ENCODE data around the gene CEACAM18. TPM values are rescaled to one million over a fixed set of nuclear protein-coding genes. Genes with fewer than 3 reads are reported as not detected.

The CEACAM18 gene
- total RNA-seq, 4 donors from 2014 or later = 2.4 to 4.4 (median 2.5) TPM

- no peak for TF ChIP-seq POLR2A (IDR thresholded peaks at IDR 0.05)
- TF ChIP-seq CTCF (IDR thresholded peaks at IDR 0.05) = no peak
- H3K4me3 ChIP-seq = no peak overlapping the region
- no peaks in the 10 kb centered on the region for H3K27me3 ChIP-seq
- H3K36me3 ChIP-seq = no peaks in the 10 kb centered on the region
- H3K27ac ChIP-seq = no peak overlapping the region
- no peaks in the 10 kb centered on the region for H3K4me1 ChIP-seq
- no peaks in the 10 kb centered on the region for H3K9me3 ChIP-seq
- no peak for DNase-seq
Observed at GRCh38 chr19:51520728-51521127, 42.4 kb downstream of the CEACAM18 start.

- no peaks in the 10 kb centered on the region for H3K36me3 ChIP-seq
Observed at GRCh38 chr19:51521357-51521756, 43.0 kb downstream of the CEACAM18 start.

GRCh38 chr19:51521781-51522180 lies 43.4 kb downstream of the CEACAM18 start:
- no peaks in the 10 kb centered on the region for H3K9me3 ChIP-seq
- no peaks in the 10 kb centered on the region for H3K36me3 ChIP-seq
- H3K27ac ChIP-seq = no peak overlapping the region
- TF ChIP-seq CTCF (IDR thresholded peaks at IDR 0.05) = no peak
- no peak for TF ChIP-seq POLR2A (IDR thresholded peaks at IDR 0.05)
- no peak overlapping the region for H3K4me3 ChIP-seq
- no peaks in the 10 kb centered on the region for H3K4me1 ChIP-seq
- DNase-seq = no peak
- H3K27me3 ChIP-seq = no peaks in the 10 kb centered on the region

More at GRCh38 chr19:51521357-51521756, 43.0 kb downstream of the CEACAM18 start:
- Histone ChIP-seq H3K27me3 (no peaks in the 10 kb centered on the region), H3K9me3 (no peaks in the 10 kb centered on the region), H3K4me1 (no peaks in the 10 kb centered on the region), H3K4me3 (no peak overlapping the region), H3K27ac (no peak overlapping the region)
- TF ChIP-seq CTCF (IDR thresholded peaks at IDR 0.05) = no peak
- no peak for TF ChIP-seq POLR2A (IDR thresholded peaks at IDR 0.05)
- DNase-seq = no peak

GRCh38 chr19:51524666-51525264 lies 46.4 kb downstream of the CEACAM18 start:
- TF ChIP-seq POLR2A (IDR thresholded peaks at IDR 0.05) (no peak), CTCF (IDR thresholded peaks at IDR 0.05) (no peak)
- peaks cover 0 to 5% (median 0%) of the 10 kb centered on the region in 4 donors for H3K4me1 ChIP-seq
- H3K36me3 ChIP-seq = no peaks in the 10 kb centered on the region
- H3K27me3 ChIP-seq = no peaks in the 10 kb centered on the region
- no peak for DNase-seq
- H3K9me3 ChIP-seq = no peaks in the 10 kb centered on the region
- H3K27ac ChIP-seq = no peak overlapping the region
- no peak overlapping the region for H3K4me3 ChIP-seq

- no peak overlapping the region for H3K27ac ChIP-seq
- no peaks in the 10 kb centered on the region for H3K27me3 ChIP-seq
- no peaks in the 10 kb centered on the region for H3K36me3 ChIP-seq
- no peak for TF ChIP-seq POLR2A (IDR thresholded peaks at IDR 0.05)
- TF ChIP-seq CTCF (IDR thresholded peaks at IDR 0.05) = no peak
- H3K4me1 ChIP-seq = peaks cover 0 to 5% (median 0%) of the 10 kb centered on the region in 4 donors
- DNase-seq = no peak
- H3K4me3 ChIP-seq = no peak overlapping the region
- H3K9me3 ChIP-seq = no peaks in the 10 kb centered on the region
Observed at GRCh38 chr19:51525651-51526050, 47.3 kb downstream of the CEACAM18 start.

GRCh38 chr19:51529301-51529700 lies 51.0 kb downstream of the CEACAM18 start:
- Histone ChIP-seq H3K27ac (no peak overlapping the region), H3K36me3 (no peaks in the 10 kb centered on the region), H3K9me3 (no peaks in the 10 kb centered on the region), H3K4me1 (peaks cover 0 to 5% (median 0%) of the 10 kb centered on the region in 4 donors), H3K27me3 (no peaks in the 10 kb centered on the region), H3K4me3 (no peak overlapping the region)
- TF ChIP-seq POLR2A (IDR thresholded peaks at IDR 0.05) (no peak), CTCF (IDR thresholded peaks at IDR 0.05) (no peak)
- DNase-seq = no peak

Data from Peyer's patch (tissue), 4 donors.